Endothelial cell (in vitro differentiated cells): ENCODE measurements around the gene NTS. TPM values are rescaled to one million over a fixed set of nuclear protein-coding genes. Genes with fewer than 3 reads are reported as not detected.

ENCODE experiments used
- DNase-seq: peaks from one replicate; pipeline ENCODE4 v3.0.0; 2021; ENCODE audit warnings: low spot score
- H3K27ac Mint-ChIP-seq: one replicate; pipeline ENCODE4 v1.8.0; 2021; ENCODE audit warnings: mixed read lengths, inconsistent platforms; ENCODE audit not compliant: unreplicated experiment
- H3K27me3 Mint-ChIP-seq: one replicate; pipeline ENCODE4 v1.8.0; 2021; ENCODE audit warnings: mild to moderate bottlenecking, moderate library complexity, mixed read lengths, inconsistent platforms; ENCODE audit not compliant: unreplicated experiment
- H3K36me3 Mint-ChIP-seq: one replicate; pipeline ENCODE4 v1.8.0; 2021; ENCODE audit warnings: mild to moderate bottlenecking, low read depth, mixed read lengths, inconsistent platforms; ENCODE audit not compliant: unreplicated experiment
- H3K4me1 Mint-ChIP-seq: one replicate; pipeline ENCODE4 v1.8.0; 2021; ENCODE audit warnings: mild to moderate bottlenecking, mixed read lengths, inconsistent platforms; ENCODE audit not compliant: unreplicated experiment
- H3K4me3 Mint-ChIP-seq: one replicate; pipeline ENCODE4 v1.8.0; 2021; ENCODE audit warnings: mild to moderate bottlenecking, mixed read lengths, inconsistent platforms; ENCODE audit not compliant: unreplicated experiment
- H3K9me3 Mint-ChIP-seq: one replicate; pipeline ENCODE4 v1.8.0; 2021; ENCODE audit warnings: mixed read lengths, inconsistent platforms; ENCODE audit not compliant: unreplicated experiment
- total RNA-seq: library from RNA; stranded (reverse); fragmentation: NEBNext Ultra II Directional; extraction: Animal tissue kit (Norgen Biotek cat#: 25700); gene quantifications from one replicate; pipeline ENCODE4 v1.2.1, GENCODE V29; 2021; ENCODE audit not compliant: unreplicated experiment
- TF ChIP-seq, protein P1 (sequence below): fragments of 200-600 bp; sonication (generic); IDR thresholded peaks from one replicate; pipeline ENCODE4 v1.5.0; 2021; ENCODE audit warnings: antibody characterized with exemption; ENCODE audit not compliant: unreplicated experiment

NTS gene
- total RNA-seq, 1 donor from 2014 or later, result 79.2 TPM

DNA sequence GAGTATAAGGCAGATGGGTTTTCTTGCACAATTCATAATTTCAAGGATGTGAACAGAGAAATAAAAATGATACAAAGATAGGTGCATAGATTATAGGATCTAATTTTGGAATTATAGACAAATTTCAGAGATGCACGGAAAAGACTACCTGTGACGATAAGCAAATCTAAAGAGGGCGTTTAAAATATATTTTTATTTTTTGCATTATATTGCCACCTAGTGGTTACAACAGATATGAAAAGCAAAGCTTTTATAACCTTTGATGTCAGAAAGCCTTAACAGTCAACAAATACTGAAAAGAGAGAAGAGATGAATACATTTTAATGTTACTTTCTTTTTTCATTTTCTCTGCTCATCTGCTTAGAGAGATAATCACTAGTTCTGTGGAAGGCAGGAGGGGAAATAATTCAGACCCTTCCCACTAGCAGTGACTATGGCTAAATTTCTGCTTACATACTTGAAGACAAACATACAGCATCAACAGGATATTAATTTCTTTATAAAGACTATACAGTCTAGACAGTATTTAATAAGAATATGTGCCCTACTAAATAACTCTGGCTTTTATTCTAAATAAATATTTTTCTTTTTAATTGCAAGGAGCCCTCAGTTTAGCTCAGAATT is 46.3 kb downstream of the NTS start:
- no peaks in the 10 kb centered on the region for H3K27me3 Mint-ChIP-seq
- H3K27ac Mint-ChIP-seq, result no peak overlapping the region
- H3K4me3 Mint-ChIP-seq, result no peak overlapping the region
- no peaks in the 10 kb centered on the region for H3K36me3 Mint-ChIP-seq
- TF ChIP-seq, protein P1, sequence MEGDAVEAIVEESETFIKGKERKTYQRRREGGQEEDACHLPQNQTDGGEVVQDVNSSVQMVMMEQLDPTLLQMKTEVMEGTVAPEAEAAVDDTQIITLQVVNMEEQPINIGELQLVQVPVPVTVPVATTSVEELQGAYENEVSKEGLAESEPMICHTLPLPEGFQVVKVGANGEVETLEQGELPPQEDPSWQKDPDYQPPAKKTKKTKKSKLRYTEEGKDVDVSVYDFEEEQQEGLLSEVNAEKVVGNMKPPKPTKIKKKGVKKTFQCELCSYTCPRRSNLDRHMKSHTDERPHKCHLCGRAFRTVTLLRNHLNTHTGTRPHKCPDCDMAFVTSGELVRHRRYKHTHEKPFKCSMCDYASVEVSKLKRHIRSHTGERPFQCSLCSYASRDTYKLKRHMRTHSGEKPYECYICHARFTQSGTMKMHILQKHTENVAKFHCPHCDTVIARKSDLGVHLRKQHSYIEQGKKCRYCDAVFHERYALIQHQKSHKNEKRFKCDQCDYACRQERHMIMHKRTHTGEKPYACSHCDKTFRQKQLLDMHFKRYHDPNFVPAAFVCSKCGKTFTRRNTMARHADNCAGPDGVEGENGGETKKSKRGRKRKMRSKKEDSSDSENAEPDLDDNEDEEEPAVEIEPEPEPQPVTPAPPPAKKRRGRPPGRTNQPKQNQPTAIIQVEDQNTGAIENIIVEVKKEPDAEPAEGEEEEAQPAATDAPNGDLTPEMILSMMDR, result peak; percentile 94
- peaks cover 1% of the 10 kb centered on the region for H3K9me3 Mint-ChIP-seq
- DNase-seq, result no peak
- H3K4me1 Mint-ChIP-seq, result no peaks in the 10 kb centered on the region

DNA sequence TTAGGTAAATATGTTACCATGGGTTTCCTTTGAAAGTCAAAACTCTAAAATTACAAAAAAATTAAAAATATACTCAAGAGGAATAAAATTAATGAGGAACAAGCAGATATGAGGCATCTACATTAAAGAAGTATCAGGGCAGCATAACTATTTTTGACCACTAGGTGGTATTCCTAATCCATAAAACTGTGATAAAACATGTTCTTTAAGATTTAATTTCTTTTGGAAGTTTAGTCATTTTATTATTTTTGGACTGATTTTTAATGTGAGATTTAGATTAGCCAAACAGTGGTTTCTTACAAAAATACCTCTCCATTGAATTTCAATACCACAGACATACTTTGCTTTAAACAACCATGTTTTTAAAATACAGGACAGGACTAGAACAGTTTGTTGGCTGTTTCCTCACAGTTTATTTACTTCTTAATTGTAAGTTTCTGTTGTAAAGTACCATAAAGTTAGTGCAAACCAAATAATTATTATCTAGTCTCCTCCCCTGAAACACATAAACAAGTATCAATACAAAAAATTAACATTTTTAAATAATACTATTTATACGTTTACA is 49.8 kb downstream of the NTS start:
- DNase-seq, result no peak
- Mint-ChIP-seq H3K4me1 (no peaks in the 10 kb centered on the region), H3K9me3 (peaks cover 4% of the 10 kb centered on the region), H3K4me3 (no peak overlapping the region), H3K36me3 (no peaks in the 10 kb centered on the region), H3K27me3 (no peaks in the 10 kb centered on the region), H3K27ac (no peak overlapping the region)
- TF ChIP-seq, protein P1, result peak; percentile 92

DNA sequence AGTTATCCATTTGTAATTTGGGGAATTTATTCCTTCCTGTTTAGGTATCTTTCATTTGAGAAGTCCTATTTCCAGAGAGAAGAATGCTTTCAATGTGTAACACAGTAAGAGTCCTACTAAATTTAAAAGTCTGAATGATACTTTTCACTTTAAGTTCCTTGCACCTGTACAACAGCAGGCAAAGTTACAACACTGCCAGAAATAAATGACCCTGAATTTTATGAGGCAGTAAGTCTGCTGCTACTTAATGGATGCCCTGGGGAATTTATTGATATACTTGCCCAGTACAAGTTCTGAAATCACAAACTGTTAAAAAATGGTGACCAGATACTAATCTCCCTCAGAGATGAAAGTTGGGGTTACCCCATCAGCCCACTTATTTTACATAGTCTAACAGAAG is 53.1 kb downstream of the NTS start:
- Mint-ChIP-seq H3K27ac (no peak overlapping the region), H3K4me1 (no peaks in the 10 kb centered on the region), H3K36me3 (no peaks in the 10 kb centered on the region), H3K9me3 (peaks cover 4% of the 10 kb centered on the region), H3K4me3 (no peak overlapping the region), H3K27me3 (no peaks in the 10 kb centered on the region)
- no peak for DNase-seq
- TF ChIP-seq, protein P1, result no peak

Other genes with a start within 250 kb of the NTS start
- 2.2 TPM for gene RASSF9, start 37.9 kb upstream of the NTS start, total RNA-seq